HCT116 (cell line): ENCODE measurements around the gene HDLBP.

Source experiments
- CEBPB ChIP-seq: IDR thresholded peaks from 2 replicates; pipeline ENCODE4 v1.6.1; 2012; ENCODE audit warnings: low read depth
- POLR2A ChIP-seq: IDR thresholded peaks from 2 replicates; pipeline ENCODE4 v1.7.0; 2011; ENCODE audit warnings: borderline replicate concordance; ENCODE audit not compliant: insufficient read depth, insufficient read length; ENCODE audit errors: extremely low read depth
- POLR2AphosphoS5 ChIP-seq: IDR thresholded peaks from 2 replicates; pipeline ENCODE4 v1.6.1; 2011; ENCODE audit warnings: mild to moderate bottlenecking, low read depth, low read length, moderate library complexity
- TCF7L2 ChIP-seq: IDR thresholded peaks from 2 replicates; pipeline ENCODE4 v1.7.0; 2011; ENCODE audit warnings: borderline replicate concordance, inconsistent platforms; ENCODE audit not compliant: insufficient read depth, insufficient read length; ENCODE audit errors: extremely low read depth

DNA sequence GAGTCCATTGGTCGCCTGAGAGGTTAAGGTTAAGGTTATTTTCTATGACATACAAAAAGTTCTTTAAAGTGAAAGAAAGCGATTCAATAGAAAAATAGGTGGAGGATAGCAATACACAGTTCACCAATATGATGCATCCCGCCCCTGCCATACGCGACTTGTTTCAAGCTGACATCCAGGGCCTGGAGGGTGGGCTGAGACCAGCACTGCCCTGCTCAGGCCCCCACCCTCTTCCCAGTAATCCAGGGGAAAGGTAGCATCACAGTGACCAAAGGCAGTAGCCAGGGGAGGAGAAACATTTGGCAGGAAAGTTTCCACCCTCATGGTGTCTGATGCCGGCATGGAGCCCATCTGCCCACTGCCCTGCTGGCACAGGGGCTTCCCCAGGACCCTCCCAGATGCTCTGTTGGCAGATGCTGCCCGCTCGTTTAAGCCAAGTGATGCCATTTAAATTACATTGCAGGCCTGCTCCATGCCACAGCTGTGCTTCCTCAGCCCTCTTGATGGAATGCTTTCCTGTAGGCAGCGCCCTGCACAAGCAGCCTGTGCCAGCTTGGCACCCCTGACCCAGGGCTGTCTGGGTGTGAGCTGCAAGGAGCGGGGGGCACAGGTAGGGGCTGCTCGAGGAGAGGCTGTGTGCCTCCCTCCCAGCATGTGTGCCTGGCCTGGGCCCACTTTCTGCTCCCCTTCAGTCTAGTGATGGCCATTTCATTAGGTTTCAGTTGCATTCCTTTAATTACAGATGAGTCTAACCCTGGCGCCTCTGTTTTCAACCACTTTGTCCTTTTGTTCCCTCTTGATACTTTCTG, 137.7 kb downstream of the HDLBP start:
- no peak for TF ChIP-seq POLR2A
- TF ChIP-seq POLR2AphosphoS5: no peak
- no peak for TF ChIP-seq CEBPB
- no peak for TF ChIP-seq TCF7L2
